ENCODE data around the gene MLH3. TPM values are rescaled to one million over a fixed set of nuclear protein-coding genes. Genes with fewer than 3 reads are reported as not detected.
A peak's percentile ranks its signal among the peaks of the same experiment; 100 is the strongest.

The MLH3 gene
- total RNA-seq, 1 donor from 2014 or later = 41.5 TPM

- no peak for DNase-seq (ENCODE audit: low spot score)
- no peak overlapping the region for H3K27ac ChIP-seq
These were observed 26.2 kb downstream of the MLH3 start for GRCh38 chr14:75025082-75025481.

DNA sequence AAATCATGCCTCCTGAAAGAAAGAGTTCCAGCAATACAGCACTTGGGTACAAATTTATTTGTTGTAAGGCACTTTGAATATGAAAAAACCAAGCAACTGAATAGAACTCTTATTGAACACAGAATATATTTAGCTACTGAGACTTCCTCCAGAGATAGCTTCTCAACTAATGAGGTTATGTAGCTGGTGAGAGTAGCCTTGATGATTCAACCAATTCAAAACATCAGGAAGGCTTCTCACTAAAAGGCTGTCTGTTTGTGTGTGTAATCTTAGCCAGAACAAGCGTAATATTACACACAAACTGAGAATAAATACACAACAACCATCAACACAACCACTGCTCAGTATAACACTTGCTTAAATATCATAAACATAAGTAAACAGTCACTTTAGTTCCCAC, 28.2 kb downstream of the MLH3 start:
- Mint-ChIP-seq H3K36me3 (peaks cover 10% of the 10 kb centered on the region), H3K4me3 (no peak overlapping the region), H3K9me3 (no peaks in the 10 kb centered on the region), H3K4me1 (no peaks in the 10 kb centered on the region), H3K27ac (no peak overlapping the region), H3K27me3 (ENCODE audit: insufficient read depth, low read depth) (no peaks in the 10 kb centered on the region)
- no peak overlapping the region for H2AFZ ChIP-seq (replicated peaks)
- no peak for DNase-seq (ENCODE audit: low spot score)
- H3K36me3 ChIP-seq = no peaks in the 10 kb centered on the region
- TF ChIP-seq CTCF (IDR thresholded peaks at IDR 0.05) (no peak), EZH2 (IDR thresholded peaks at IDR 0.05) (no peak), EZH2phosphoT487 (IDR thresholded peaks at IDR 0.05) (no peak)
- H3K4me1 ChIP-seq = no peaks in the 10 kb centered on the region
- no peaks in the 10 kb centered on the region for H3F3A ChIP-seq (ENCODE audit: low read depth)
- H3K79me2 ChIP-seq (ENCODE audit: low read depth) = no peaks in the 10 kb centered on the region
- H3K9ac ChIP-seq = no peak overlapping the region
- H3K4me2 ChIP-seq = no peak overlapping the region
- H3K9me3 ChIP-seq (ENCODE audit: low read depth) = no peaks in the 10 kb centered on the region
- no peak overlapping the region for H3K27ac ChIP-seq
- H4K20me1 ChIP-seq (ENCODE audit: low read depth) = no peaks in the 10 kb centered on the region
- H3K4me3 ChIP-seq = no peak overlapping the region
- no peaks in the 10 kb centered on the region for H3K27me3 ChIP-seq

More at GRCh38 chr14:75025082-75025481, 26.2 kb downstream of the MLH3 start:
- H3K9me3 Mint-ChIP-seq = no peaks in the 10 kb centered on the region
- no peaks in the 10 kb centered on the region for H3K36me3 ChIP-seq
- no peak overlapping the region for H3K27ac Mint-ChIP-seq
- no peaks in the 10 kb centered on the region for H3K4me1 Mint-ChIP-seq
- H3K4me3 ChIP-seq = no peak overlapping the region
- H3K9ac ChIP-seq = no peak overlapping the region
- H3K36me3 Mint-ChIP-seq = peaks cover 8% of the 10 kb centered on the region
- H2AFZ ChIP-seq (replicated peaks) = no peak overlapping the region
- no peaks in the 10 kb centered on the region for H3K27me3 Mint-ChIP-seq (ENCODE audit: insufficient read depth, low read depth)
- H3K4me3 Mint-ChIP-seq = no peak overlapping the region
- H3F3A ChIP-seq (ENCODE audit: low read depth) = no peaks in the 10 kb centered on the region
- no peaks in the 10 kb centered on the region for H3K4me1 ChIP-seq
- no peak overlapping the region for H3K4me2 ChIP-seq
- H4K20me1 ChIP-seq (ENCODE audit: low read depth) = no peaks in the 10 kb centered on the region
- no peaks in the 10 kb centered on the region for H3K9me3 ChIP-seq (ENCODE audit: low read depth)
- H3K79me2 ChIP-seq (ENCODE audit: low read depth) = no peaks in the 10 kb centered on the region
- TF ChIP-seq EZH2phosphoT487 (IDR thresholded peaks at IDR 0.05) = no peak
- TF ChIP-seq CTCF (IDR thresholded peaks at IDR 0.05) = no peak
- no peak for TF ChIP-seq EZH2 (IDR thresholded peaks at IDR 0.05)
- no peaks in the 10 kb centered on the region for H3K27me3 ChIP-seq

DNA sequence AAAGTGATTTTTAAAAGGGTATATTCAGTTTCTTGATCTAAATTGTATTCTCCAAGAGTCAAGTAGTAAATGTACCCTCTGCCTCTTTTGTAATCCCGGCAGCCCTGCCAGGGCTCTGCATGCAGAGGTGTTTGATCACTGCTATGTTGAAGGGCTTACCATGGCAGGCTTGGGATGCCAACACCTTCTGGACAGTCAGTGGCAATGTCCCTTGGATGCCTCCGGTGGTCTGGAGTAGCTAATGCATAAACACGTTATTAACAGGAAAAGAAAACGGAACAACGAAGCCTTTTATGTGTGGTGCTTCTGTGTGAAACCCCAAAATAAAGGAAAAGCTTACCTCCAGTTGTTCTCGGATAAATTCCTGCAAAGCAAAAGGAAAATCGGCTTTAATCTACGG, 28.6 kb downstream of the MLH3 start:
- no peaks in the 10 kb centered on the region for H3K27me3 Mint-ChIP-seq (ENCODE audit: insufficient read depth, low read depth)
- H3K4me3 Mint-ChIP-seq = no peak overlapping the region
- no peaks in the 10 kb centered on the region for H3K4me1 Mint-ChIP-seq

More for the DNA sequence above, 28.6 kb downstream of the MLH3 start:
- TF ChIP-seq CTCF (IDR thresholded peaks at IDR 0.05) = peak; percentile 54
- TF ChIP-seq EZH2phosphoT487 (IDR thresholded peaks at IDR 0.05) = no peak
- TF ChIP-seq EZH2 (IDR thresholded peaks at IDR 0.05) = no peak
- no peak overlapping the region for H2AFZ ChIP-seq (replicated peaks)
- Mint-ChIP-seq H3K9me3 (no peaks in the 10 kb centered on the region), H3K27ac (no peak overlapping the region), H3K36me3 (peaks cover 10% of the 10 kb centered on the region)
- no peak overlapping the region for H3K4me2 ChIP-seq
- H3K9me3 ChIP-seq (ENCODE audit: low read depth) = no peaks in the 10 kb centered on the region
- no peaks in the 10 kb centered on the region for H3K4me1 ChIP-seq
- H3K9ac ChIP-seq = no peak overlapping the region
- no peaks in the 10 kb centered on the region for H3F3A ChIP-seq (ENCODE audit: low read depth)
- no peak overlapping the region for H3K27ac ChIP-seq
- H4K20me1 ChIP-seq (ENCODE audit: low read depth) = no peaks in the 10 kb centered on the region
- DNase-seq (ENCODE audit: low spot score) = peak; percentile 60
- no peaks in the 10 kb centered on the region for H3K79me2 ChIP-seq (ENCODE audit: low read depth)
- H3K36me3 ChIP-seq = no peaks in the 10 kb centered on the region
- no peak overlapping the region for H3K4me3 ChIP-seq
- H3K27me3 ChIP-seq = no peaks in the 10 kb centered on the region

Data from neural progenitor cell (in vitro differentiated cells).